ENCODE results near the gene OSBPL10.

The OSBPL10 gene

GRCh38 chr3:31891876-31892455 is 89.1 kb downstream of the OSBPL10 start:
- Histone ChIP-seq H3K79me2 (ENCODE audit: insufficient read depth, low read length) (no peaks in the 10 kb centered on the region), H3K4me2 (ENCODE audit: low read depth, low read length, poor library complexity, severe bottlenecking) (no peak overlapping the region), H3F3A (ENCODE audit: low read depth) (no peaks in the 10 kb centered on the region), H3K4me3 (ENCODE audit: low read length, poor library complexity, severe bottlenecking) (no peak overlapping the region), H3K9me2 (replicated peaks; ENCODE audit: low read depth, low read length) (no peaks in the 10 kb centered on the region), H3K9ac (ENCODE audit: low read depth, low read length, poor library complexity, severe bottlenecking) (no peak overlapping the region), H3K36me3 (ENCODE audit: insufficient read depth, low read length) (no peaks in the 10 kb centered on the region), H3K9me3 (ENCODE audit: insufficient read depth, low read depth, low read length) (no peaks in the 10 kb centered on the region), H2AFZ (ENCODE audit: low read length) (no peak overlapping the region), H4K20me1 (ENCODE audit: insufficient read depth, low read length, poor library complexity, severe bottlenecking) (no peaks in the 10 kb centered on the region), H3K4me1 (ENCODE audit: insufficient read depth, low read length, poor library complexity, severe bottlenecking) (no peaks in the 10 kb centered on the region), H3K27me3 (ENCODE audit: insufficient read depth, low read length, poor library complexity, severe bottlenecking) (peaks cover 8% of the 10 kb centered on the region)
- TF ChIP-seq CTCF (conservative IDR thresholded peaks at IDR 0.05; ENCODE audit: low read length) (no peak), EZH2phosphoT487 (IDR thresholded peaks at IDR 0.05; ENCODE audit: borderline replicate concordance) (no peak)

DNA sequence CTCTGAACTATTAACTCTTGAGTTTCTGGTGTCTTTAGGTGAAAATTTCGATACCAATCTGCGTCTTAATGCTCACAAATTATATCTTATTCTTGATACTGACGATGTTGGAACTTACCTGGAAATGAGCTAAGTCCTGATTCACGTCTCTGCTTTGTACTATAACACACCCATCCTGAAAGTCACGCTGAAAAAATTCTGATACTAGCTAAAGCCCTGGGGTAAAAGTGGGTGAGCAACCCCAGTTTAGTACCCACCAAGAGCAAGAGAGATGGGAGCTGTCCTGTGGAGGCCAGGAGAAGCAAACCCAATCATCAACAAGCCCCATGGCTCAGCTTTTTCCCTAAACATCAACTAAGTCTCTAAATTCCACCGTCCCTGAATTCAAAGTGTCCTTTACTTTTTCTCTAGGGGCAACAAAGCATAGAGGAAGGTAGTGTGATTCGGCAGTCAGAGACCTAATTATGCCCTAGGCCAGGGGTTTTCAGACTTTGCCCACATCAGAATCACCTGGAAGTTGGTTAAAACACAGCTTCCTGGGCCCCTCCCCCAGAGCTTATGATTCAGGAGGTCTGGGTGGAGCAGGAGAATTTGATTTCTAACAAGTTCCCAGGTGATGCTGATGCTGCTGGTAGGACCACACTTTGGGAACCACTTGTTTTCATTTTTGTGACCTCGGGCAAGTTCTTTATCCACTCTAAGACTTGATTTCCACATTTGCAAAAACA is 90.2 kb downstream of the OSBPL10 start:
- Histone ChIP-seq H3K9me3 (ENCODE audit: insufficient read depth, low read depth, low read length) (no peaks in the 10 kb centered on the region), H3K36me3 (ENCODE audit: insufficient read depth, low read length) (no peaks in the 10 kb centered on the region), H3K79me2 (ENCODE audit: insufficient read depth, low read length) (no peaks in the 10 kb centered on the region), H2AFZ (ENCODE audit: low read length) (no peak overlapping the region), H3K4me3 (ENCODE audit: low read length, poor library complexity, severe bottlenecking) (no peak overlapping the region), H3K27me3 (ENCODE audit: insufficient read depth, low read length, poor library complexity, severe bottlenecking) (peaks cover 8% of the 10 kb centered on the region), H3K4me1 (ENCODE audit: insufficient read depth, low read length, poor library complexity, severe bottlenecking) (no peaks in the 10 kb centered on the region), H3K4me2 (ENCODE audit: low read depth, low read length, poor library complexity, severe bottlenecking) (no peak overlapping the region), H3K9ac (ENCODE audit: low read depth, low read length, poor library complexity, severe bottlenecking) (no peak overlapping the region), H3K9me2 (replicated peaks; ENCODE audit: low read depth, low read length) (no peaks in the 10 kb centered on the region), H3F3A (ENCODE audit: low read depth) (no peaks in the 10 kb centered on the region), H4K20me1 (ENCODE audit: insufficient read depth, low read length, poor library complexity, severe bottlenecking) (no peaks in the 10 kb centered on the region)
- no peak for TF ChIP-seq CTCF (conservative IDR thresholded peaks at IDR 0.05; ENCODE audit: low read length)
- no peak for TF ChIP-seq EZH2phosphoT487 (IDR thresholded peaks at IDR 0.05; ENCODE audit: borderline replicate concordance)

- TF ChIP-seq EZH2phosphoT487 (IDR thresholded peaks at IDR 0.05; ENCODE audit: borderline replicate concordance) (no peak), CTCF (conservative IDR thresholded peaks at IDR 0.05; ENCODE audit: low read length) (no peak)
- peaks cover 8% of the 10 kb centered on the region for H3K27me3 ChIP-seq (ENCODE audit: insufficient read depth, low read length, poor library complexity, severe bottlenecking)
- H3K79me2 ChIP-seq (ENCODE audit: insufficient read depth, low read length): no peaks in the 10 kb centered on the region
These were observed 91.1 kb downstream of the OSBPL10 start for GRCh38 chr3:31890007-31890406.

More at GRCh38 chr3:31890007-31890406, 91.1 kb downstream of the OSBPL10 start:
- H3K4me1 ChIP-seq (ENCODE audit: insufficient read depth, low read length, poor library complexity, severe bottlenecking): no peaks in the 10 kb centered on the region
- H3F3A ChIP-seq (ENCODE audit: low read depth): no peaks in the 10 kb centered on the region
- no peaks in the 10 kb centered on the region for H3K36me3 ChIP-seq (ENCODE audit: insufficient read depth, low read length)
- no peak overlapping the region for H3K9ac ChIP-seq (ENCODE audit: low read depth, low read length, poor library complexity, severe bottlenecking)
- no peaks in the 10 kb centered on the region for H3K9me3 ChIP-seq (ENCODE audit: insufficient read depth, low read depth, low read length)
- no peak overlapping the region for H3K4me3 ChIP-seq (ENCODE audit: low read length, poor library complexity, severe bottlenecking)
- no peaks in the 10 kb centered on the region for H4K20me1 ChIP-seq (ENCODE audit: insufficient read depth, low read length, poor library complexity, severe bottlenecking)
- H3K4me2 ChIP-seq (ENCODE audit: low read depth, low read length, poor library complexity, severe bottlenecking): no peak overlapping the region
- no peak overlapping the region for H2AFZ ChIP-seq (ENCODE audit: low read length)
- no peaks in the 10 kb centered on the region for H3K9me2 ChIP-seq (replicated peaks; ENCODE audit: low read depth, low read length)

Measured in Loucy (cell line).